Motor neuron (in vitro differentiated cells): ENCODE data around the gene HBD. TPM values are rescaled to one million over a fixed set of nuclear protein-coding genes. Genes with fewer than 3 reads are reported as not detected.
"Not testable (repeated sequence)": the region's sequence is repeated elsewhere in the genome, so short reads cannot be mapped to it uniquely, and the experiment has no call there.

ENCODE experiments used
- ATAC-seq, 8 experiments: fragments of 200-7000 bp; cut with Tn5 transposase; replicated peaks in 6 of 8; 2 replicates each; pipeline ENCODE4 v1.8.0; 2021; ENCODE audit warnings: mild to moderate bottlenecking in 8 of 8, moderate library complexity in 8 of 8
- H3K27ac ChIP-seq, 2 donors: fragments of 250-450 bp; sonication (Bioruptor Pico); 2 replicates each; pipeline ENCODE4 v1.9.0; 2021; ENCODE audit warnings: antibody characterized with exemption in 2 of 2, mild to moderate bottlenecking in 2 of 2, moderate library complexity in 1 of 2
- H3K4me1 ChIP-seq, 2 donors: fragments of 250-450 bp; sonication (Bioruptor Pico); replicated peaks in 1 of 2; 2 replicates each; pipeline ENCODE4 v1.6.1; 2021; ENCODE audit warnings: antibody characterized with exemption in 2 of 2, mild to moderate bottlenecking in 2 of 2, moderate library complexity in 1 of 2
- H3K4me3 ChIP-seq, 5 donors: fragments of 250-450 bp; sonication (Bioruptor Pico); 2 replicates each; pipeline ENCODE4 v1.9.0; 2021; ENCODE audit warnings: antibody characterized with exemption in 5 of 5, mild to moderate bottlenecking in 5 of 5, moderate library complexity in 4 of 5
- WGBS, 10 experiments: fragments of 450-650 bp; shearing (Covaris generic); methylation state at CpG; one replicate each; pipeline ENCODE4 v1.0.0; 2022; 5-methylcytosine and 5-hydroxymethylcytosine counted together
- in situ Hi-C, 9 experiments: fragments of 400-800 bp; cut with MboI; loops; one replicate each; pipeline ENCODE4 v1.15.0; 2021; ENCODE audit warnings: low sequenced_read_pairs in 9 of 9, low pct_unique_long_range_greater_than_20kb in 2 of 9; ENCODE audit not compliant: unreplicated experiment in 9 of 9
- total RNA-seq, 8 experiments: library from RNA; unstranded; fragments of 300-600 nt; gene quantifications; 2 replicates each; pipeline versions ENCODE4 v1.2.3 to v1.2.4, GENCODE V29; 2022

HBD gene
- total RNA-seq, 8 experiments from 2014 or later = 0.46 TPM; not detected in 7

DNA sequence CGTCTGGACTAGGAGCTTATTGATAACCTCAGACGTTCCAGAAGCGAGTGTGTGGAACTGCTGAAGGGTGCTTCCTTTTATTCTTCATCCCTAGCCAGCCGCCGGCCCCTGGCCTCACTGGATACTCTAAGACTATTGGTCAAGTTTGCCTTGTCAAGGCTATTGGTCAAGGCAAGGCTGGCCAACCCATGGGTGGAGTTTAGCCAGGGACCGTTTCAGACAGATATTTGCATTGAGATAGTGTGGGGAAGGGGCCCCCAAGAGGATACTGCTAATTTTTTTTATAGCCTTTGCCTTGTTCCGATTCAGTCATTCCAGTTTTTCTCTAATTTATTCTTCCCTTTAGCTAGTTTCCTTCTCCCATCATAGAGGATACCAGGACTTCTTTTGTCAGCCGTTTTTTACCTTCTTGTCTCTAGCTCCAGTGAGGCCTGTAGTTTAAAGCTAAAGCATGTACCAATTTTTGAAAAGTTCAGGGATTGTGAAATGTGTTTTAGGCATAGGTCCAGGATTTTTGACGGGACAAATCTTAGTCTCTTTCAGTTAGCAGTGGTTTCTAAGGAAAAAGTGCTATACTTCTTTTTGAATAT, 15.6 kb upstream of the HBD start, which contains the start of gene HBG1:
Gene HBG1, minus strand, starts transcription at position 51 of the 590 bp plus-strand sequence. CDS start 53 bp downstream, outside the sequence.
- H3K4me3 ChIP-seq, H3K4me1 ChIP-seq, H3K27ac ChIP-seq, in situ Hi-C loops, ATAC-seq: not testable (repeated sequence)
- WGBS, 10 experiments = 0 to 100% (median 60%) methylated on average over 1 to 2 of the region's 9 CpGs; no CpG with 5 or more reads in 1 of the 10 experiments

DNA sequence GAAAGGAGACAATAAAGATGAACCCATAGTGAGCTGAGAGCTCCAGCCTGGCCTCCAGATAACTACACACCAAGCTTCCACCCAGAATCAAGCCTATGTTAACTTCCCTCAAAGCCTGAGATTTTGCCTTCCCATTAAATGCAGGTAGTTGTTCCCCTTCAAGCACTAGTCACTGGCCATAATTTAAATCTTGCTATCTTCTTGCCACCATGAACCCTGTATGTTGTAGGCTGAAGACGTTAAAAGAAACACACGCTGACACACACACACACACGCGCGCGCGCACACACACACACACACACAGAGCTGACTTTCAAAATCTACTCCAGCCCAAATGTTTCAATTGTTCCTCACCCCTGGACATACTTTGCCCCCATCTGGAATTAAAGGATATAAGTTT, 14.2 kb upstream of the HBD start:
- ATAC-seq, H3K4me3 ChIP-seq, in situ Hi-C loops, H3K4me1 ChIP-seq, H3K27ac ChIP-seq: not testable (repeated sequence)
- WGBS, 10 experiments = 80% methylated on average over 5 of the region's 7 CpGs; no CpG with 5 or more reads in 9 of the 10 experiments

GRCh38 chr11:5247472-5248192, 13.3 kb upstream of the HBD start:
- no peak overlapping the region for H3K4me3 ChIP-seq
- no peaks in the 10 kb centered on the region for H3K4me1 ChIP-seq
- H3K27ac ChIP-seq = no peak overlapping the region
- WGBS, 10 experiments = 8 to 100% (median 80%) methylated on average over 1 to 3 of the region's 3 CpGs; no CpG with 5 or more reads in 1 of the 10 experiments
- in situ Hi-C loops = no loop called here
- no peak for ATAC-seq

- H3K4me1 ChIP-seq = no peaks in the 10 kb centered on the region
- WGBS, 10 experiments = 34 to 100% (median 77%) methylated on average over 1 to 6 of the region's 6 CpGs
- in situ Hi-C loops = no loop called here
- no peak overlapping the region for H3K27ac ChIP-seq
- no peak overlapping the region for H3K4me3 ChIP-seq
- ATAC-seq = no peak
Observed at GRCh38 chr11:5246772-5247471, 12.6 kb upstream of the HBD start.

DNA sequence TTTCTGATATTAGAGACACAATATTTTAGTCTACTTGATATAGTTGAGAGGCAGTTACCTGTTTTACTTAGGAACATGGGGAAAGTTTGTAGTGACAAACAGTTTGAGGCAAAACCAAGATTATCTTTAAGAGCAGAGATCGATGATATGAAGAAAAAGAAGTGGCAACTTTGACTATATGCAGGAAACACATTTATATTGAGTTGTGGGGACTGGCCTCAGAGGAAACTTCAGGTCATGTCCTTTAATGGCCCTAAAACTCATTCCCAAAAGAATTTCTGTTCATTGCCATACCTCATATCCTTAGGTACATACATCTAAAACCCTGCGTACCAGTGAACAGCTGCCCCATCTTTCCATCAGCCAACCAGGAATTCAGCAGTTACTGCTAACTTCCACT, 10.9 kb upstream of the HBD start:
- ATAC-seq = no peak

GRCh38 chr11:5243816-5244180, 9.5 kb upstream of the HBD start:
- H3K4me3 ChIP-seq = no peak overlapping the region
- H3K27ac ChIP-seq = no peak overlapping the region
- ATAC-seq = no peak
- 29 to 96% (median 73%) methylated on average over 1 to 4 of the region's 4 CpGs for WGBS, 10 experiments
- in situ Hi-C loops = no loop called here
- no peaks in the 10 kb centered on the region for H3K4me1 ChIP-seq

More for the DNA sequence above, 10.9 kb upstream of the HBD start:
- H3K4me1 ChIP-seq = no peaks in the 10 kb centered on the region
- in situ Hi-C loops = no loop called here
- no peak overlapping the region for H3K27ac ChIP-seq
- no peak overlapping the region for H3K4me3 ChIP-seq
- WGBS, 10 experiments = 38 to 100% (median 81%) methylated on average over 1 to 2 of the region's 2 CpGs; no CpG with 5 or more reads in 2 of the 10 experiments

- WGBS, 10 experiments = 0 to 100% (median 60%) methylated on average over 1 to 5 of the region's 7 CpGs; no CpG with 5 or more reads in 1 of the 10 experiments
- in situ Hi-C loops = no loop called here
- Histone ChIP-seq H3K4me1 (no peaks in the 10 kb centered on the region), H3K27ac (no peak overlapping the region), H3K4me3 (no peak overlapping the region)
- peak in 1 of 8 experiments; percentile 51 for ATAC-seq
Observed at GRCh38 chr11:5242933-5243815, 8.9 kb upstream of the HBD start.

- 14 to 94% (median 52%) methylated on average over 1 to 2 of the region's 2 CpGs for WGBS, 10 experiments
- Histone ChIP-seq H3K4me3 (no peak overlapping the region), H3K4me1 (no peaks in the 10 kb centered on the region), H3K27ac (no peak overlapping the region)
- in situ Hi-C loops = no loop called here
- no peak for ATAC-seq
Observed at GRCh38 chr11:5242208-5242607, 7.9 kb upstream of the HBD start.

DNA sequence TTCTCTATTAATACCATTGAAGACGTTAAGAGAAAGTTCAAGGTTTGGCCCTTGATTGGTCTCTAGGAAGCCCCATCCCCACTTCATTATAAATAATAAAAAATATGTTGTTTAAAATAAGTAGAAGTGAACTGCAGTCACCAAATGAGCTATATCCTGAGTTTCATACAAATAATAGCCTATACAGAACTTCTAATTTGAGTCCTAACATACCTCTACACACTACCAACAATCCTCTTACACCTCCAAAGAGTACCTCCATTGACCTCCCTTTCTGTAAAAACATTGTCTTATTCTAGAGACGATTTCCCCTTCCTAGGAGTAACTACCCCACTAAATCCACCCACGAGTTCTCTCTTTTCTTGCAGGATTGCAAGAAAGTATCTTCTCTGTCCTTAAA, 7.2 kb upstream of the HBD start:
- no peak overlapping the region for H3K27ac ChIP-seq
- H3K4me3 ChIP-seq = no peak overlapping the region
- 17 to 77% (median 35%) methylated on average over 1 to 3 of the region's 3 CpGs for WGBS, 10 experiments
- no peak for ATAC-seq
- in situ Hi-C loops = no loop called here
- H3K4me1 ChIP-seq = no peaks in the 10 kb centered on the region

DNA sequence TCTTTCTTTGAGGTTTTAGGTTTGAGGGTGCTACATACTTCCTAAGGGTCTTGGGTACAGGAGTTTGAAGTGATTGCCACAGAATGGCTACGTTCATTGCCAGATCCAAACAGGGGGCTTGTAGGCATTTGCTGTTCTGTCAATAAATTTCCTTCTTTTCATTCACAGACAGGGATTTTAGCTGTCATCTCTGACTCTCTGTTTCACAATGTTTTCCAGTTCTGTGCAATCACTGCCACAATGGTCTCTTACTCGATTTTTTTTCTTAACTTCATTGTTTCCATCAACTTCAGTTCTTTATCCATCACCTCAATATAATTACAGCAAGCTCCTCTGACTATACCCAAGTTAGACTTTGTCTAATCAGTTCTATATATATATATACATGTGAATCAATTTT, 6.2 kb upstream of the HBD start:
- WGBS, 10 experiments = 17 to 88% (median 67%) methylated on average over 1 to 2 of the region's 2 CpGs; no CpG with 5 or more reads in 1 of the 10 experiments
- in situ Hi-C loops = no loop called here
- H3K4me3 ChIP-seq = no peak overlapping the region
- no peak for ATAC-seq
- H3K4me1 ChIP-seq = no peaks in the 10 kb centered on the region
- no peak overlapping the region for H3K27ac ChIP-seq

GRCh38 chr11:5240056-5240455, 5.8 kb upstream of the HBD start:
- in situ Hi-C loops = no loop called here
- H3K4me3 ChIP-seq = no peak overlapping the region
- no peaks in the 10 kb centered on the region for H3K4me1 ChIP-seq
- no peak overlapping the region for H3K27ac ChIP-seq
- no peak for ATAC-seq
- 50 to 100% (median 83%) methylated on average over 1 of the region's 1 CpG; no CpG with 5 or more reads in 3 of the 10 experiments for WGBS, 10 experiments

GRCh38 chr11:5239046-5239445, 4.8 kb upstream of the HBD start:
- ATAC-seq = no peak
- H3K27ac ChIP-seq = no peak overlapping the region
- no peaks in the 10 kb centered on the region for H3K4me1 ChIP-seq
- no peak overlapping the region for H3K4me3 ChIP-seq
- in situ Hi-C loops = no loop called here

- H3K4me1 ChIP-seq = no peaks in the 10 kb centered on the region
- in situ Hi-C loops = no loop called here
- H3K4me3 ChIP-seq = no peak overlapping the region
- ATAC-seq = no peak
- no peak overlapping the region for H3K27ac ChIP-seq
- 0 to 80% (median 55%) methylated on average over 1 to 2 of the region's 2 CpGs; no CpG with 5 or more reads in 1 of the 10 experiments for WGBS, 10 experiments
Observed at GRCh38 chr11:5238486-5238885, 4.2 kb upstream of the HBD start.
